Neural cell (in vitro differentiated cells): Measurements from ENCODE around the gene DDOST. TPM values are rescaled to one million over a fixed set of nuclear protein-coding genes. Genes with fewer than 3 reads are reported as not detected.

Experiments used
- H2AFZ ChIP-seq: fragments of 200-600, 300-800 bp; sonication (generic), shearing (Covaris generic); 2 replicates; pipeline ENCODE4 v1.6.0; 2014; ENCODE audit warnings: low read depth, mild to moderate bottlenecking, antibody characterized with exemption, low read length, moderate library complexity
- H3F3A ChIP-seq: fragments of 200-600 bp; shearing (Covaris generic); 2 replicates; pipeline ENCODE4 v1.6.1; 2016; ENCODE audit warnings: mild to moderate bottlenecking, moderate library complexity, mixed read lengths, antibody characterized with exemption, low read length; ENCODE audit not compliant: insufficient read depth, poor library complexity, severe bottlenecking
- H3K27ac ChIP-seq: fragments of 200-600, 300-800 bp; sonication (generic), shearing (Covaris generic); 2 replicates; pipeline ENCODE4 v1.5.1; 2014; ENCODE audit warnings: mild to moderate bottlenecking, low read length, moderate library complexity
- H3K27me3 ChIP-seq: fragments of 300-800, 200-600 bp; sonication (generic), shearing (Covaris generic); 2 replicates; pipeline ENCODE4 v1.6.0; 2014; ENCODE audit warnings: mild to moderate bottlenecking, low read depth, low read length, moderate library complexity; ENCODE audit not compliant: insufficient read depth
- H3K36me3 ChIP-seq: fragments of 300-800, 200-600 bp; sonication (generic), shearing (Covaris generic); 2 replicates; pipeline ENCODE4 v1.5.1; 2014; ENCODE audit warnings: mild to moderate bottlenecking, antibody characterized with exemption, low read length, moderate library complexity; ENCODE audit not compliant: insufficient read depth
- H3K4me2 ChIP-seq: fragments of 300-800, 200-600 bp; sonication (generic), shearing (Covaris generic); 2 replicates; pipeline ENCODE4 v1.6.0; 2014; ENCODE audit warnings: mild to moderate bottlenecking, low read length
- H3K4me3 ChIP-seq: fragments of 300-800, 200-600 bp; sonication (generic), shearing (Covaris generic); 2 replicates; pipeline ENCODE4 v1.5.1; 2014; ENCODE audit warnings: mild to moderate bottlenecking, low read length, moderate library complexity
- H3K79me2 ChIP-seq: fragments of 200-600 bp; shearing (Covaris generic); replicated peaks from 2 replicates; pipeline ENCODE4 v1.6.0; 2014; ENCODE audit warnings: mild to moderate bottlenecking, low read length, moderate library complexity; ENCODE audit not compliant: insufficient read depth
- H3K9ac ChIP-seq: fragments of 300-800, 200-600 bp; sonication (generic), shearing (Covaris generic); 2 replicates; pipeline ENCODE4 v1.6.1; 2016; ENCODE audit warnings: mild to moderate bottlenecking, low read length, mixed read lengths
- H3K9me2 ChIP-seq: fragments of 200-600 bp; shearing (Covaris generic); 2 replicates; pipeline ENCODE4 v1.6.1; 2016; ENCODE audit warnings: mild to moderate bottlenecking, low read length, mixed read lengths; ENCODE audit not compliant: insufficient read depth
- H3K9me3 ChIP-seq: fragments of 200-600, 300-800 bp; sonication (generic), shearing (Covaris generic); 2 replicates; pipeline ENCODE4 v1.6.1; 2016; ENCODE audit warnings: mild to moderate bottlenecking, mixed run types, low read length, moderate library complexity, mixed read lengths
- H4K20me1 ChIP-seq: fragments of 200-600 bp; shearing (Covaris generic); 2 replicates; pipeline ENCODE4 v1.6.1; 2016; ENCODE audit warnings: mild to moderate bottlenecking, mixed run types; ENCODE audit not compliant: insufficient read depth
- CTCF ChIP-seq: fragments of 450-650 bp; IDR thresholded peaks from 2 replicates; pipeline ENCODE4 v1.5.1; 2014; ENCODE audit warnings: antibody characterized with exemption, mild to moderate bottlenecking, moderate library complexity; ENCODE audit not compliant: poor library complexity, severe bottlenecking
- EP300 ChIP-seq: fragments of 450-650 bp; conservative IDR thresholded peaks from 2 replicates; pipeline ENCODE4 v1.6.1; 2014; ENCODE audit warnings: antibody characterized with exemption, mild to moderate bottlenecking, moderate library complexity; ENCODE audit not compliant: poor library complexity, severe bottlenecking
- EZH2 ChIP-seq: fragments of 200-600, 300-800 bp; shearing (Covaris generic), sonication (generic); IDR thresholded peaks from 2 replicates; pipeline ENCODE4 v1.6.1; 2014; ENCODE audit warnings: antibody characterized with exemption, low read length, borderline replicate concordance, mild to moderate bottlenecking; ENCODE audit not compliant: insufficient read depth, poor library complexity, severe bottlenecking
- MXI1 ChIP-seq: fragments of 450-650 bp; conservative IDR thresholded peaks from 2 replicates; pipeline ENCODE4 v1.6.1; 2014; ENCODE audit warnings: antibody characterized with exemption, mild to moderate bottlenecking; ENCODE audit not compliant: poor library complexity, severe bottlenecking
- POLR2AphosphoS5 ChIP-seq: IDR thresholded peaks from 2 replicates; pipeline ENCODE4 v1.6.1; 2012
- RAD21 ChIP-seq: fragments of 450-650 bp; conservative IDR thresholded peaks from 2 replicates; pipeline ENCODE4 v1.6.1; 2014; ENCODE audit warnings: antibody characterized with exemption, mild to moderate bottlenecking, moderate library complexity
- REST ChIP-seq: IDR thresholded peaks from 2 replicates; pipeline ENCODE4 v1.6.1; 2012; ENCODE audit warnings: borderline replicate concordance
- SMC3 ChIP-seq: fragments of 450-650 bp; conservative IDR thresholded peaks from 2 replicates; pipeline ENCODE4 v1.6.1; 2014; ENCODE audit warnings: antibody characterized with exemption, mild to moderate bottlenecking, moderate library complexity; ENCODE audit not compliant: poor library complexity
- TAF1 ChIP-seq: IDR thresholded peaks from 2 replicates; pipeline ENCODE4 v1.6.1; 2012; ENCODE audit warnings: low read depth
- polyA plus RNA-seq: library from polyadenylated mRNA; depleted of rRNA; stranded (reverse); fragments of >200 nt; gene quantifications from 2 replicates; pipeline ENCODE4 v1.2.3, GENCODE V29; 2014

The DDOST gene
- polyA plus RNA-seq, 1 donor from 2014 or later: 177 TPM

- H3K4me2 ChIP-seq: no peak overlapping the region
- H3K36me3 ChIP-seq: no peaks in the 10 kb centered on the region
- H3K27me3 ChIP-seq: no peaks in the 10 kb centered on the region
- H3K9me3 ChIP-seq: no peaks in the 10 kb centered on the region
- no peaks in the 10 kb centered on the region for H3K9me2 ChIP-seq
- peaks cover 29% of the 10 kb centered on the region for H3K79me2 ChIP-seq
- no peak for TF ChIP-seq RAD21
- TF ChIP-seq CTCF: no peak
- TF ChIP-seq REST: no peak
- TF ChIP-seq MXI1: no peak
- no peak for TF ChIP-seq TAF1
- no peak for TF ChIP-seq SMC3
- TF ChIP-seq EZH2: no peak
- TF ChIP-seq POLR2AphosphoS5: no peak
- no peak for TF ChIP-seq EP300
- no peak overlapping the region for H3K4me3 ChIP-seq
- H3K9ac ChIP-seq: no peak overlapping the region
- H3K27ac ChIP-seq: no peak overlapping the region
- peaks cover 4% of the 10 kb centered on the region for H4K20me1 ChIP-seq
- H2AFZ ChIP-seq: no peak overlapping the region
- no peaks in the 10 kb centered on the region for H3F3A ChIP-seq
Observed at GRCh38 chr1:20657024-20657423, 4.1 kb downstream of the DDOST start.

GRCh38 chr1:20654104-20654690, 7.0 kb downstream of the DDOST start:
- no peaks in the 10 kb centered on the region for H3K36me3 ChIP-seq
- H3K9ac ChIP-seq: no peak overlapping the region

More at GRCh38 chr1:20654104-20654690, 7.0 kb downstream of the DDOST start:
- no peaks in the 10 kb centered on the region for H3K9me2 ChIP-seq
- peaks cover 4% of the 10 kb centered on the region for H4K20me1 ChIP-seq
- H3K27ac ChIP-seq: no peak overlapping the region
- H3K27me3 ChIP-seq: no peaks in the 10 kb centered on the region
- no peak overlapping the region for H3K4me3 ChIP-seq
- no peaks in the 10 kb centered on the region for H3K9me3 ChIP-seq
- TF ChIP-seq REST (no peak), RAD21 (no peak), POLR2AphosphoS5 (no peak), CTCF (no peak), MXI1 (no peak), EZH2 (no peak), EP300 (no peak), TAF1 (no peak), SMC3 (no peak)
- H3K4me2 ChIP-seq: no peak overlapping the region
- H2AFZ ChIP-seq: no peak overlapping the region
- no peaks in the 10 kb centered on the region for H3F3A ChIP-seq
- H3K79me2 ChIP-seq: peaks cover 10% of the 10 kb centered on the region
